Measurements from ENCODE around the gene CIDEB.

DNA sequence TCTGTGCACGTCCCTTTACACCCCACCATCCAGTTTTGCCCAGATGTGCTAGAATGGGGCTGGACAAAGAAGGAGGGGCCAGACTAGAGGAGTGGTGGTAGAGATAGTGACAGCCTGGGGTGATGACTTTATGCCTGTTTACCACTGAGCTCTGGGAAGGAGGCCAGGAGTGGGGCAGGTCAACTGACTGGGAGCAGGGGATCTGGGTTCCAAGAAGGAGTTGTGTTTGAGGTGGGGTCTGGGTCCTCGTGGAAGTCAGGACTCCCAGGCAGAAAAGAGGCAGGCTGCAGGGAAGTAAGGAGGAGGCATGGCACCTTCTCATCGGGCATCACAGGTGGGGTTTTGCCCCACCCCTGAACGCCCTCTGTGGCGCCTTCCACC, 2.5 kb upstream of the CIDEB start:
- TF ChIP-seq, protein P1, sequence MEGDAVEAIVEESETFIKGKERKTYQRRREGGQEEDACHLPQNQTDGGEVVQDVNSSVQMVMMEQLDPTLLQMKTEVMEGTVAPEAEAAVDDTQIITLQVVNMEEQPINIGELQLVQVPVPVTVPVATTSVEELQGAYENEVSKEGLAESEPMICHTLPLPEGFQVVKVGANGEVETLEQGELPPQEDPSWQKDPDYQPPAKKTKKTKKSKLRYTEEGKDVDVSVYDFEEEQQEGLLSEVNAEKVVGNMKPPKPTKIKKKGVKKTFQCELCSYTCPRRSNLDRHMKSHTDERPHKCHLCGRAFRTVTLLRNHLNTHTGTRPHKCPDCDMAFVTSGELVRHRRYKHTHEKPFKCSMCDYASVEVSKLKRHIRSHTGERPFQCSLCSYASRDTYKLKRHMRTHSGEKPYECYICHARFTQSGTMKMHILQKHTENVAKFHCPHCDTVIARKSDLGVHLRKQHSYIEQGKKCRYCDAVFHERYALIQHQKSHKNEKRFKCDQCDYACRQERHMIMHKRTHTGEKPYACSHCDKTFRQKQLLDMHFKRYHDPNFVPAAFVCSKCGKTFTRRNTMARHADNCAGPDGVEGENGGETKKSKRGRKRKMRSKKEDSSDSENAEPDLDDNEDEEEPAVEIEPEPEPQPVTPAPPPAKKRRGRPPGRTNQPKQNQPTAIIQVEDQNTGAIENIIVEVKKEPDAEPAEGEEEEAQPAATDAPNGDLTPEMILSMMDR (IDR thresholded peaks at IDR 0.05) = no peak
- TF ChIP-seq POLR2A (IDR thresholded peaks at IDR 0.05) (no peak), POLR2AphosphoS5 (IDR thresholded peaks at IDR 0.05) (no peak)
